ENCODE measurements around the gene RFTN1. TPM values are rescaled to one million over a fixed set of nuclear protein-coding genes. Genes with fewer than 3 reads are reported as not detected.

The RFTN1 gene
- total and polyA plus RNA-seq, 2 donors (not counting 3 experiments of a cell fraction or from before 2014, with no cell fraction given), result 40.3 to 43.3 TPM

DNA sequence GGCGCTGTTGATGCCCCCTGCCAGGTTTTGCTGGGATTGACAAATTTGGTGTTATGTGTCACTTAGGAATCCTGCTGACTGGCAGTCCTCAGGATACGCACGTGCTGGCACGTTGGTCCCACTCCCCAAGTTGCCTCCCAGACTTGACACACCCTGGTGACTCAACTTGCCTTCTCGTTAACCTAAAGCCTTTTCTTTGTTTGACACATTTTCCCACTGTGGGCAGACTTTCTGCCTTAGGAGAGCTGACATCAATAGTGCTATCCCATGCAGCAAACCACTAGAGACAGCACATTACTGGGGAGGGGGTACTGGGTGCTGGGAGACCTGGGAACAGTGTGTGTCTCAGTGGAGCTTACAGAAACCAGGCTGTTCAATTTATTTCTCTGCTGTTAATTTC lies 144.2 kb downstream of the RFTN1 start:
- ChIA-PET POLR2A (no interaction called here), CTCF (no interaction called here)
- H3K27me3 ChIP-seq (ENCODE audit: control insufficient read depth in 2 of 2, insufficient read depth in 2 of 2, low read length in 2 of 2), result no peaks in the 10 kb centered on the region
- H3K27ac ChIP-seq (ENCODE audit: insufficient read depth, low read depth, low read length), result no peak overlapping the region
- no peaks in the 10 kb centered on the region for H3K9me3 ChIP-seq (replicated peaks; ENCODE audit: control insufficient read depth, insufficient read depth, low read length)
- no peaks in the 10 kb centered on the region for H4K20me1 ChIP-seq (replicated peaks; ENCODE audit: control insufficient read depth, extremely low read depth, insufficient read depth, low read length)
- H3K4me3 ChIP-seq (replicated peaks in 1 of 3; ENCODE audit: insufficient read depth in 1 of 3, low read depth in 1 of 3, low read length in 3 of 3), result no peak overlapping the region
- TF ChIP-seq JUN (IDR thresholded peaks at IDR 0.05; ENCODE audit: borderline replicate concordance, insufficient read depth, insufficient read length, low read depth) (no peak), FOS (IDR thresholded peaks at IDR 0.05; ENCODE audit: borderline replicate concordance, insufficient read depth, low read length) (no peak), EZH2 (IDR thresholded peaks at IDR 0.05; ENCODE audit: borderline replicate concordance, low read depth, low read length, severe bottlenecking) (no peak), GATA2 (IDR thresholded peaks at IDR 0.05; ENCODE audit: insufficient read depth, insufficient read length, low read depth, low read length) (no peak), POLR2A (IDR thresholded peaks at IDR 0.05; ENCODE audit: low read depth, low read length) (no peak), MYC (IDR thresholded peaks at IDR 0.05; ENCODE audit: low read depth, low read length) (no peak), POLR2AphosphoS5 (IDR thresholded peaks at IDR 0.05; ENCODE audit: insufficient read depth, low read depth, low read length) (no peak)
- TF ChIP-seq, protein P1, sequence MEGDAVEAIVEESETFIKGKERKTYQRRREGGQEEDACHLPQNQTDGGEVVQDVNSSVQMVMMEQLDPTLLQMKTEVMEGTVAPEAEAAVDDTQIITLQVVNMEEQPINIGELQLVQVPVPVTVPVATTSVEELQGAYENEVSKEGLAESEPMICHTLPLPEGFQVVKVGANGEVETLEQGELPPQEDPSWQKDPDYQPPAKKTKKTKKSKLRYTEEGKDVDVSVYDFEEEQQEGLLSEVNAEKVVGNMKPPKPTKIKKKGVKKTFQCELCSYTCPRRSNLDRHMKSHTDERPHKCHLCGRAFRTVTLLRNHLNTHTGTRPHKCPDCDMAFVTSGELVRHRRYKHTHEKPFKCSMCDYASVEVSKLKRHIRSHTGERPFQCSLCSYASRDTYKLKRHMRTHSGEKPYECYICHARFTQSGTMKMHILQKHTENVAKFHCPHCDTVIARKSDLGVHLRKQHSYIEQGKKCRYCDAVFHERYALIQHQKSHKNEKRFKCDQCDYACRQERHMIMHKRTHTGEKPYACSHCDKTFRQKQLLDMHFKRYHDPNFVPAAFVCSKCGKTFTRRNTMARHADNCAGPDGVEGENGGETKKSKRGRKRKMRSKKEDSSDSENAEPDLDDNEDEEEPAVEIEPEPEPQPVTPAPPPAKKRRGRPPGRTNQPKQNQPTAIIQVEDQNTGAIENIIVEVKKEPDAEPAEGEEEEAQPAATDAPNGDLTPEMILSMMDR (IDR thresholded peaks at IDR 0.05; ENCODE audit: extremely low read depth in 1 of 2, insufficient read depth in 1 of 2, low read depth in 1 of 2, low read length in 2 of 2), result no peak
- TF ChIP-seq, protein P2, sequence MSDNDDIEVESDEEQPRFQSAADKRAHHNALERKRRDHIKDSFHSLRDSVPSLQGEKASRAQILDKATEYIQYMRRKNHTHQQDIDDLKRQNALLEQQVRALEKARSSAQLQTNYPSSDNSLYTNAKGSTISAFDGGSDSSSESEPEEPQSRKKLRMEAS (IDR thresholded peaks at IDR 0.05; ENCODE audit: insufficient read depth, insufficient read length), result no peak
- H2AFZ ChIP-seq (ENCODE audit: low read depth, low read length), result no peak overlapping the region
- no peak for DNase-seq (ENCODE audit: low read depth, low spot score)
- no peak overlapping the region for H3K9ac ChIP-seq (replicated peaks; ENCODE audit: extremely low read depth, insufficient read depth, low read length)
- BruUV-seq (replicated peaks), result no TSS peak
- H3K79me2 ChIP-seq (ENCODE audit: control insufficient read depth, insufficient read depth, low read length), result no peaks in the 10 kb centered on the region
- dilution Hi-C loops (cut with MboI; ENCODE audit: extremely low pct_ligation_motif_present, low sequenced_read_pairs) (no loop called here), intact Hi-C loops (cut with micrococcal nuclease) (no loop called here)
- no peaks in the 10 kb centered on the region for H3K9me1 ChIP-seq (replicated peaks; ENCODE audit: control insufficient read depth, extremely low read depth, insufficient read depth, low read length)
- peaks cover 2 to 8% of the 10 kb centered on the region in 2 experiments for H3K36me3 ChIP-seq (ENCODE audit: control insufficient read depth in 2 of 2, extremely low read depth in 1 of 2, insufficient read depth in 2 of 2, low read length in 2 of 2)
- no peaks in the 10 kb centered on the region for H3K4me1 ChIP-seq (ENCODE audit: control insufficient read depth, extremely low read depth, insufficient read depth, low read length)
- no peak for FAIRE-seq
- no peak overlapping the region for H3K4me2 ChIP-seq (ENCODE audit: insufficient read depth, low read length)
